CD4-positive, alpha-beta T cell (primary cell): Measurements from ENCODE around the gene CD302. TPM values are rescaled to one million over a fixed set of nuclear protein-coding genes. Genes with fewer than 3 reads are reported as not detected.

ENCODE experiments used
- ATAC-seq: fragments of 200-7000 bp; cut with Tn5 transposase; one replicate; pipeline ENCODE4 v1.10.0; 2022; ENCODE audit warnings: mild to moderate bottlenecking; ENCODE audit not compliant: poor library complexity
- CTCF ChIA-PET: fragments of 350-600 bp; sonication (Branson Sonifier 250); formaldehyde crosslinking; loops from one replicate; lab custom pipeline; 2021; ENCODE audit warnings: antibody characterized with exemption, inconsistent platforms; lab: Charles Lee
- POLR2A ChIA-PET: fragments of 350-600 bp; sonication (Branson Sonifier 250); formaldehyde crosslinking; loops from one replicate; lab custom pipeline; 2021; ENCODE audit warnings: antibody characterized with exemption, inconsistent platforms; lab: Charles Lee
- DNase-seq, 14 experiments: peaks; one replicate each; pipeline ENCODE4 v3.0.0-alpha.2; 2013 to 2020; ENCODE audit warnings: mixed read lengths in 2 of 14
- H3K27ac ChIP-seq, 2 donors: one replicate each; pipeline versions ENCODE4 v1.5.1 to v1.7.0; 2013; ENCODE audit warnings: low read length in 2 of 2, low read depth in 1 of 2, mild to moderate bottlenecking in 1 of 2
- H3K27me3 ChIP-seq, 2 experiments: 1 replicate in 1 of 2; 2 replicates in 1 of 2; pipeline versions ENCODE4 v1.6.1 to v1.7.0; 2013; ENCODE audit warnings: low read length in 2 of 2, control low read depth in 1 of 2, mild to moderate bottlenecking in 1 of 2, moderate library complexity in 1 of 2; ENCODE audit not compliant: insufficient read depth in 2 of 2, control insufficient read depth in 1 of 2
- H3K36me3 ChIP-seq: one replicate; pipeline ENCODE4 v1.6.1; 2013; ENCODE audit warnings: low read length, control low read depth; ENCODE audit not compliant: insufficient read depth
- H3K4me1 ChIP-seq: one replicate; pipeline ENCODE4 v1.6.1; 2013; ENCODE audit warnings: low read length, control low read depth; ENCODE audit not compliant: insufficient read depth
- H3K4me3 ChIP-seq: one replicate; pipeline ENCODE4 v1.5.1; 2013; ENCODE audit warnings: mild to moderate bottlenecking, low read length, moderate library complexity
- H3K9me3 ChIP-seq, 2 experiments: 1 replicate in 1 of 2; 2 replicates in 1 of 2; pipeline versions ENCODE4 v1.6.1 to v1.7.0; 2013; ENCODE audit warnings: low read length in 2 of 2, mild to moderate bottlenecking in 2 of 2, control low read depth in 1 of 2, moderate library complexity in 1 of 2; ENCODE audit not compliant: control insufficient read depth in 1 of 2, insufficient read depth in 1 of 2
- H3K27ac Mint-ChIP-seq: one replicate; pipeline ENCODE4 v1.8.0; 2020; ENCODE audit warnings: mixed read lengths
- H3K27me3 Mint-ChIP-seq: one replicate; pipeline ENCODE4 v1.8.0; 2021; ENCODE audit warnings: mixed read lengths
- H3K36me3 Mint-ChIP-seq: one replicate; pipeline ENCODE4 v1.8.0; 2021; ENCODE audit warnings: low read depth, mixed read lengths
- H3K4me1 Mint-ChIP-seq: one replicate; pipeline ENCODE4 v1.8.0; 2021; ENCODE audit warnings: low read depth, mixed read lengths
- H3K4me3 Mint-ChIP-seq: one replicate; pipeline ENCODE4 v1.8.0; 2020; ENCODE audit warnings: mild to moderate bottlenecking, mixed read lengths
- H3K9me3 Mint-ChIP-seq: one replicate; pipeline ENCODE4 v1.8.0; 2020; ENCODE audit warnings: mixed read lengths
- intact Hi-C, 2 experiments: fragments of 100-400 bp; cut with DNase I in 1 of 2; cut with micrococcal nuclease in 1 of 2; formaldehyde crosslinking; loops; one replicate each; pipeline versions ENCODE4 v1.15.1 to v1.9.0; 2023 to 2025; cut with DNase I, micrococcal nuclease
- total RNA-seq, 174 experiments: library from RNA in 2 of 174; stranded (reverse) in 2 of 174; gene quantifications; one replicate each; pipeline ENCODE4 v1.2.3 and lab custom pipeline; 2021 to 2026
- TF ChIP-seq, protein P1 (sequence below): fragments of 200-600 bp; IDR thresholded peaks from one replicate; pipeline ENCODE4 v1.8.0; 2022; ENCODE audit warnings: antibody characterized with exemption, mild to moderate bottlenecking

The CD302 gene
- total RNA-seq, 2 experiments from 2014 or later: 1.0 to 1.1 TPM

DNA sequence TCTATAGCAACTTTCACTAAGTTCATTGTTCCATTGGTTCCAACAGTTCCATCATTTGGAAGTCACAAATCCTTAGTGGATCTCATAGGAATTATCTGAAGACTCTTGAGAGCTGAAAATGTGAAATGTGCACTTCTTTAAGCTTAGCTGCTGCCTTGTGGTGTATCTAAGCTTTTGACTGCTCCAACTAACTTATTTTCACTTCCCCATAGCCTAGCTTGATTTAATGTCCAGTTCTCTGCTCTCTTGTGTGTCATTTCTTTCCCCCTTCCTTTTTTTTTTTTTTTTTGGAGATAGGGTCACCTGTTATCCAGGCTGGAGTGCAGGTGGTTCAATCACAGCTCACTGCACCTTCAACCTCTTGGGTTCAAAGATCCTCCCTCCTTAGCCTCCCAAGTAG, 34.9 kb upstream of the CD302 start:
- TF ChIP-seq, protein P1, sequence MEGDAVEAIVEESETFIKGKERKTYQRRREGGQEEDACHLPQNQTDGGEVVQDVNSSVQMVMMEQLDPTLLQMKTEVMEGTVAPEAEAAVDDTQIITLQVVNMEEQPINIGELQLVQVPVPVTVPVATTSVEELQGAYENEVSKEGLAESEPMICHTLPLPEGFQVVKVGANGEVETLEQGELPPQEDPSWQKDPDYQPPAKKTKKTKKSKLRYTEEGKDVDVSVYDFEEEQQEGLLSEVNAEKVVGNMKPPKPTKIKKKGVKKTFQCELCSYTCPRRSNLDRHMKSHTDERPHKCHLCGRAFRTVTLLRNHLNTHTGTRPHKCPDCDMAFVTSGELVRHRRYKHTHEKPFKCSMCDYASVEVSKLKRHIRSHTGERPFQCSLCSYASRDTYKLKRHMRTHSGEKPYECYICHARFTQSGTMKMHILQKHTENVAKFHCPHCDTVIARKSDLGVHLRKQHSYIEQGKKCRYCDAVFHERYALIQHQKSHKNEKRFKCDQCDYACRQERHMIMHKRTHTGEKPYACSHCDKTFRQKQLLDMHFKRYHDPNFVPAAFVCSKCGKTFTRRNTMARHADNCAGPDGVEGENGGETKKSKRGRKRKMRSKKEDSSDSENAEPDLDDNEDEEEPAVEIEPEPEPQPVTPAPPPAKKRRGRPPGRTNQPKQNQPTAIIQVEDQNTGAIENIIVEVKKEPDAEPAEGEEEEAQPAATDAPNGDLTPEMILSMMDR: no peak
- Mint-ChIP-seq H3K27ac (no peak overlapping the region), H3K27me3 (no peaks in the 10 kb centered on the region), H3K4me1 (no peaks in the 10 kb centered on the region), H3K36me3 (peaks cover 95% of the 10 kb centered on the region), H3K9me3 (peaks cover 6% of the 10 kb centered on the region), H3K4me3 (no peak overlapping the region)
- H3K27me3 ChIP-seq: no peaks in the 10 kb centered on the region
- ATAC-seq (no peak), DNase-seq (no peak)
- CTCF ChIA-PET: no interaction called here
- H3K4me3 ChIP-seq: no peak overlapping the region
- intact Hi-C loops: no loop called here
- POLR2A ChIA-PET: interaction anchor here (0.7 kb wide), 1 partner anchor 426 kb away, joined by 3 read pairs; no protein-coding TSS in a partner anchor
- no peaks in the 10 kb centered on the region for H3K4me1 ChIP-seq
- H3K9me3 ChIP-seq: no peaks in the 10 kb centered on the region
- peaks cover 69% of the 10 kb centered on the region for H3K36me3 ChIP-seq
- no peak overlapping the region for H3K27ac ChIP-seq

GRCh38 chr2:159832026-159832425, 34.0 kb upstream of the CD302 start:
- H3K4me1 ChIP-seq: no peaks in the 10 kb centered on the region
- intact Hi-C loops: no loop called here
- no peak overlapping the region for H3K4me3 Mint-ChIP-seq
- ChIA-PET POLR2A (no interaction called here), CTCF (no interaction called here)
- peaks cover 69% of the 10 kb centered on the region for H3K36me3 ChIP-seq
- H3K27me3 Mint-ChIP-seq: no peaks in the 10 kb centered on the region
- peaks cover 95% of the 10 kb centered on the region for H3K36me3 Mint-ChIP-seq
- no peaks in the 10 kb centered on the region for H3K4me1 Mint-ChIP-seq
- H3K9me3 ChIP-seq: no peaks in the 10 kb centered on the region
- ATAC-seq (no peak), DNase-seq (no peak)
- no peak overlapping the region for H3K27ac Mint-ChIP-seq
- no peaks in the 10 kb centered on the region for H3K27me3 ChIP-seq
- H3K9me3 Mint-ChIP-seq: peaks cover 6% of the 10 kb centered on the region
- no peak overlapping the region for H3K27ac ChIP-seq
- TF ChIP-seq, protein P1: no peak
- H3K4me3 ChIP-seq: no peak overlapping the region

- Mint-ChIP-seq H3K4me3 (no peak overlapping the region), H3K4me1 (no peaks in the 10 kb centered on the region), H3K27me3 (no peaks in the 10 kb centered on the region), H3K36me3 (peaks cover 96% of the 10 kb centered on the region), H3K27ac (no peak overlapping the region), H3K9me3 (peaks cover 6% of the 10 kb centered on the region)
- H3K27me3 ChIP-seq: no peaks in the 10 kb centered on the region
- no peaks in the 10 kb centered on the region for H3K9me3 ChIP-seq
- no peak overlapping the region for H3K4me3 ChIP-seq
- TF ChIP-seq, protein P1: no peak
- no peaks in the 10 kb centered on the region for H3K4me1 ChIP-seq
- DNase-seq (no peak), ATAC-seq (no peak)
- intact Hi-C loops: no loop called here
- H3K27ac ChIP-seq: no peak overlapping the region
- CTCF ChIA-PET: no interaction called here
- POLR2A ChIA-PET: no interaction called here
- peaks cover 49% of the 10 kb centered on the region for H3K36me3 ChIP-seq
Measured at GRCh38 chr2:159829376-159829775, 31.4 kb upstream of the CD302 start.
